Measurements from ENCODE around the gene TOR1AIP2.

DNA sequence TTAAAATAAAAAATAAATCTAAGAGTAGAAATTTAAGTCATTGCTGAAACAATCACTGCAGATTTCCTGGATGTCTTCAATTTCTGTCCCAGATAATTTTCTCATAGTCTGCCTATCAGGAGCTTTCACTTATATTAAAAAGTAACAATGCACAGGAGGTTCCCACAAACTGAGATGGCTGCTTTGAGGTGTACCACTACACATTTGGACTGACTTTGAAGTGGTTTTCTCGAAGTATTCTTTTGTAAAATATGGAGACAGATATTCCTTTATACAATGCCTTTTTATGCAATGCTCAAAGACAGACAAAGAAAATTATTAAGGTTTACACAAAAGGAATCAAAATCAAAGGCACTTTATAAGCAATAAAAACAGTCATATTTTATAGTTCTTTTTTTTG lies 24.5 kb downstream of the TOR1AIP2 start:
- TF ChIP-seq, protein P1, sequence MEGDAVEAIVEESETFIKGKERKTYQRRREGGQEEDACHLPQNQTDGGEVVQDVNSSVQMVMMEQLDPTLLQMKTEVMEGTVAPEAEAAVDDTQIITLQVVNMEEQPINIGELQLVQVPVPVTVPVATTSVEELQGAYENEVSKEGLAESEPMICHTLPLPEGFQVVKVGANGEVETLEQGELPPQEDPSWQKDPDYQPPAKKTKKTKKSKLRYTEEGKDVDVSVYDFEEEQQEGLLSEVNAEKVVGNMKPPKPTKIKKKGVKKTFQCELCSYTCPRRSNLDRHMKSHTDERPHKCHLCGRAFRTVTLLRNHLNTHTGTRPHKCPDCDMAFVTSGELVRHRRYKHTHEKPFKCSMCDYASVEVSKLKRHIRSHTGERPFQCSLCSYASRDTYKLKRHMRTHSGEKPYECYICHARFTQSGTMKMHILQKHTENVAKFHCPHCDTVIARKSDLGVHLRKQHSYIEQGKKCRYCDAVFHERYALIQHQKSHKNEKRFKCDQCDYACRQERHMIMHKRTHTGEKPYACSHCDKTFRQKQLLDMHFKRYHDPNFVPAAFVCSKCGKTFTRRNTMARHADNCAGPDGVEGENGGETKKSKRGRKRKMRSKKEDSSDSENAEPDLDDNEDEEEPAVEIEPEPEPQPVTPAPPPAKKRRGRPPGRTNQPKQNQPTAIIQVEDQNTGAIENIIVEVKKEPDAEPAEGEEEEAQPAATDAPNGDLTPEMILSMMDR (conservative IDR thresholded peaks at IDR 0.05), result no peak
- no peak for TF ChIP-seq EZH2 (IDR thresholded peaks at IDR 0.05; ENCODE audit: low read depth)

Data from PC-9 (cell line).